Trophoblast cell (in vitro differentiated cells and primary cell): ENCODE data around the gene ALLC.

ENCODE experiments used
- DNase-seq, 2 donors: peaks; one replicate each; pipeline ENCODE4 v3.0.0-alpha.2; 2016
- H2AFZ ChIP-seq: 2 replicates; pipeline ENCODE4 v1.6.1; 2013; ENCODE audit warnings: low read length, moderate library complexity, mild to moderate bottlenecking; ENCODE audit not compliant: insufficient read depth, poor library complexity
- H2AK5ac ChIP-seq: 2 replicates; pipeline ENCODE4 v1.6.1; 2013; ENCODE audit warnings: mild to moderate bottlenecking, low read length
- H2BK120ac ChIP-seq: 2 replicates; pipeline ENCODE4 v1.6.1; 2013; ENCODE audit warnings: low read length, mild to moderate bottlenecking, moderate library complexity; ENCODE audit not compliant: insufficient read depth, poor library complexity
- H2BK12ac ChIP-seq: 2 replicates; pipeline ENCODE4 v1.6.1; 2013; ENCODE audit warnings: mild to moderate bottlenecking, low read length, moderate library complexity
- H2BK5ac ChIP-seq: 2 replicates; pipeline ENCODE4 v1.6.1; 2013; ENCODE audit warnings: low read length, low read depth, moderate library complexity, mild to moderate bottlenecking; ENCODE audit not compliant: poor library complexity
- H3K14ac ChIP-seq: 2 replicates; pipeline ENCODE4 v1.6.1; 2013; ENCODE audit warnings: mild to moderate bottlenecking, low read length
- H3K18ac ChIP-seq: 2 replicates; pipeline ENCODE4 v1.6.1; 2013; ENCODE audit warnings: mild to moderate bottlenecking, low read length
- H3K23ac ChIP-seq: 2 replicates; pipeline ENCODE4 v1.6.1; 2013; ENCODE audit warnings: low read length
- H3K27ac ChIP-seq: 2 replicates; pipeline ENCODE4 v1.5.1; 2013; ENCODE audit warnings: low read depth, mild to moderate bottlenecking, inconsistent platforms, low read length, moderate library complexity
- H3K27me3 ChIP-seq: 2 replicates; pipeline ENCODE4 v1.6.1; 2013; ENCODE audit warnings: inconsistent platforms, mild to moderate bottlenecking, low read length, moderate library complexity; ENCODE audit not compliant: insufficient read depth
- H3K36me3 ChIP-seq, 2 experiments: 1 replicate in 1 of 2; 2 replicates in 1 of 2; pipeline ENCODE4 v1.6.1; 2013; ENCODE audit warnings: low read length in 2 of 2, mild to moderate bottlenecking in 2 of 2, moderate library complexity in 1 of 2; ENCODE audit not compliant: insufficient read depth in 2 of 2, control insufficient read depth in 1 of 2
- H3K4ac ChIP-seq: 2 replicates; pipeline ENCODE4 v1.6.1; 2013; ENCODE audit warnings: low read depth, mild to moderate bottlenecking, low read length, moderate library complexity
- H3K4me1 ChIP-seq, 2 experiments: 1 replicate in 1 of 2; 2 replicates in 1 of 2; pipeline ENCODE4 v1.6.1; 2013; ENCODE audit warnings: low read length in 2 of 2, mild to moderate bottlenecking in 2 of 2, moderate library complexity in 1 of 2; ENCODE audit not compliant: insufficient read depth in 2 of 2, control insufficient read depth in 1 of 2
- H3K4me2 ChIP-seq: 2 replicates; pipeline ENCODE4 v1.6.1; 2013; ENCODE audit warnings: inconsistent platforms, mild to moderate bottlenecking, low read length, moderate library complexity
- H3K4me3 ChIP-seq: 2 replicates; pipeline ENCODE4 v1.5.1; 2013; ENCODE audit warnings: mild to moderate bottlenecking, low read depth, low read length, inconsistent platforms
- H3K79me1 ChIP-seq: one replicate; pipeline ENCODE4 v1.6.1; 2013; ENCODE audit warnings: low read length
- H3K79me2 ChIP-seq: 2 replicates; pipeline ENCODE4 v1.6.1; 2013; ENCODE audit warnings: low read length, mild to moderate bottlenecking; ENCODE audit not compliant: control insufficient read depth, insufficient read depth, poor library complexity
- H3K9ac ChIP-seq: 2 replicates; pipeline ENCODE4 v1.6.1; 2013; ENCODE audit warnings: mild to moderate bottlenecking, low read length
- H3K9me3 ChIP-seq: 2 replicates; pipeline ENCODE4 v1.6.1; 2013; ENCODE audit warnings: low read depth, mild to moderate bottlenecking, control low read depth, inconsistent platforms, low read length; ENCODE audit not compliant: insufficient read depth
- H4K12ac ChIP-seq: 2 replicates; pipeline ENCODE4 v1.6.1; 2013; ENCODE audit warnings: low read depth, mild to moderate bottlenecking, low read length, moderate library complexity
- H4K8ac ChIP-seq: 2 replicates; pipeline ENCODE4 v1.6.1; 2013; ENCODE audit warnings: low read depth, mild to moderate bottlenecking, low read length, moderate library complexity
- H4K91ac ChIP-seq: one replicate; pipeline ENCODE4 v1.6.1; 2013; ENCODE audit warnings: low read depth, mild to moderate bottlenecking, low read length, moderate library complexity
- WGBS: extraction: QIAGEN DNeasy Blood & Tissue Kit; methylation state at CpG from one replicate; pipeline ENCODE4 v1.1.7; 2013; ENCODE audit warnings: missing lambda C conversion rate; ENCODE audit not compliant: insufficient read length, insufficient coverage; ENCODE audit errors: extremely low coverage; 5-methylcytosine and 5-hydroxymethylcytosine counted together

ALLC gene

DNA sequence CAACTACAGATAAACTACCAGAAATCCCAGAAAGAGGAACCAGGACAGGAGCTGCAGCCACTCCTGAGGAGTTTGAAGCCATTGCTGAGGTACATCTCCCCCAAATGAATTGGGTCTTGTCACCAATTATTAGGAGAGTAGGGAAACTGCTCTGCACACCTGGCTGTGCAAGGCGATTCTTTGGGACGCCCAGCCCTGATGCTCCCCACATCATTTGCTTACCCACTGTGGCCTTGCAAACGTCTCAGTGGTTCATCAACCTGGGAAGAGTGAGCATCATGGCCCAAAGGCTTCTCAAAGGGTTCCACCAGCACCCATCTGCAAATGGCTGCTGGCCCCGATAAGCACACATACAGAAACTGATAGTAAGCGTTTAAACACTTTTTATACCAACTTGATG, 23.6 kb downstream of the ALLC start:
- WGBS: no CpG with 5 or more reads among the region's 5 CpGs
- Histone ChIP-seq H3K27ac (no peak overlapping the region), H2BK120ac (no peak overlapping the region), H3K9me3 (peaks cover 4% of the 10 kb centered on the region), H3K14ac (no peak overlapping the region), H3K4ac (no peak overlapping the region), H3K79me1 (no peaks in the 10 kb centered on the region), H2AK5ac (no peak overlapping the region), H3K9ac (no peak overlapping the region), H3K4me2 (no peak overlapping the region), H2AFZ (no peak overlapping the region), H3K23ac (no peak overlapping the region), H3K27me3 (no peaks in the 10 kb centered on the region), H3K4me1 (no peaks in the 10 kb centered on the region), H3K18ac (no peak overlapping the region), H3K4me3 (no peak overlapping the region), H4K8ac (no peak overlapping the region), H4K91ac (no peak overlapping the region), H2BK12ac (no peak overlapping the region), H2BK5ac (no peak overlapping the region), H3K79me2 (no peaks in the 10 kb centered on the region), H4K12ac (no peak overlapping the region), H3K36me3 (no peaks in the 10 kb centered on the region)
- no peak for DNase-seq

DNA sequence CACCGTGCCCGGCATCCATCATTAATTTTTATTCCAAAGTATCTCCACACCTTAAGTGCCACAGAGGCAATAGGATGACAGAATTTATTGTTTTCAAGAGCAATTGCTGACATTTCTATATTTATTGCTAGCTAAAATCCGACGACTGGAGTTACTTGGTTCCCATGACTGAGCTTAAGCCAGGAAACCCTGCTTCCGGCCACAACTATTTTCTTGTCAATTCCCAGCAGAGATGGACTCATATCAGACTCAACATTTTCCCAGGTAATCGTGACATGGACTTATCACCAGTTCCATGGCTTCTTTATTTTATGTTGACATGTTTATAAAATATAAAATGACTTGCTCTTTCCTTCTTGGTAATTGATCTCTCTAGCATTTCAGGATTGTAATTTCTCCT, 24.8 kb downstream of the ALLC start:
- no peaks in the 10 kb centered on the region for H3K36me3 ChIP-seq

DNA sequence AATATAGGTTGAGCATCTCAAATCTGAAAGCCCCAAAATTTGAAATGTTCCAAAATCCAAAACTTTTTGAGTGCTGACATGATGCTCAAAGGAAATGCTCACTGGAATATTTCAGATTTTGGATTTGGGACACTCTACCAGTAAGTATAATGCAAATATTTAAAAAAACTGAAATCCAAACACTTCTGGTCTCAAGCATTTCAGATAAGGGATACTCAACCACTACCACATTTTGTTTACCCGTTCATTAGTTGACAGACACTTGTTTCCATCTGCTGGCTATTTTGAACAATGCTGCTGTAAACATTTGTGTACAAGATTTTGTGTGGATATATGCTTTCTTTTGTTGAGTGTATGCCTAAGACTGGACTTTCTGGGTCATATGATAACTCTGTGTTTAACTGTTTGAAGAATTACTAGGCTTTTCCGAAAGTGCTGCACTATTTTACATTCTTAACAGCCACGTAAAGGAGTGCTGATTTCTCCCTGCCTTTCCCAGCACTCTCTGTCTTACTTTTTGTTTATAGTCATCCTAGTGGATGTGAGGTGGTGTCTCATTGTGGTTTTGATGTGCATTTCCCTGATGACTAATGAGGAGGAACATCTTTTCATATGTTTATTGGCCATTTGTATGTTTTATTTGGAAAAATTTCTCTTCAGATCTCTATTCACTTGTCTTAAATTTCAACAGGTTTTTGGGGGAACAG, 25.9 kb downstream of the ALLC start:
- H3K36me3 ChIP-seq: no peaks in the 10 kb centered on the region
- DNase-seq: no peak
- H3K9ac ChIP-seq: no peak overlapping the region
- H2AFZ ChIP-seq: no peak overlapping the region
- H3K79me1 ChIP-seq: no peaks in the 10 kb centered on the region
- H4K91ac ChIP-seq: no peak overlapping the region
- H3K4me1 ChIP-seq: no peaks in the 10 kb centered on the region
- H3K79me2 ChIP-seq: no peaks in the 10 kb centered on the region
- H3K18ac ChIP-seq: no peak overlapping the region
- H3K9me3 ChIP-seq: peaks cover 1% of the 10 kb centered on the region
- no peak overlapping the region for H2BK120ac ChIP-seq
- no peak overlapping the region for H3K4me3 ChIP-seq
- no peak overlapping the region for H3K23ac ChIP-seq
- H3K4ac ChIP-seq: no peak overlapping the region
- H2BK5ac ChIP-seq: no peak overlapping the region
- no peaks in the 10 kb centered on the region for H3K27me3 ChIP-seq
- no peak overlapping the region for H2BK12ac ChIP-seq
- H4K8ac ChIP-seq: no peak overlapping the region
- H2AK5ac ChIP-seq: no peak overlapping the region
- no peak overlapping the region for H4K12ac ChIP-seq
- H3K27ac ChIP-seq: no peak overlapping the region
- no peak overlapping the region for H3K4me2 ChIP-seq
- H3K14ac ChIP-seq: no peak overlapping the region
- WGBS: no CpG with 5 or more reads among the region's 3 CpGs

More for the DNA sequence above, 24.8 kb downstream of the ALLC start:
- Histone ChIP-seq H2AFZ (no peak overlapping the region), H3K23ac (no peak overlapping the region), H2BK12ac (no peak overlapping the region), H4K12ac (no peak overlapping the region), H3K18ac (no peak overlapping the region), H3K9ac (no peak overlapping the region), H3K4me2 (no peak overlapping the region), H3K27ac (no peak overlapping the region), H3K27me3 (no peaks in the 10 kb centered on the region), H3K4me1 (no peaks in the 10 kb centered on the region), H3K79me2 (no peaks in the 10 kb centered on the region), H2AK5ac (no peak overlapping the region), H4K8ac (no peak overlapping the region), H2BK120ac (no peak overlapping the region), H4K91ac (no peak overlapping the region), H3K14ac (no peak overlapping the region), H3K4me3 (no peak overlapping the region), H3K9me3 (no peaks in the 10 kb centered on the region), H3K4ac (no peak overlapping the region), H3K79me1 (no peaks in the 10 kb centered on the region), H2BK5ac (no peak overlapping the region)
- DNase-seq: no peak
- WGBS: no CpG with 5 or more reads among the region's 6 CpGs

DNA sequence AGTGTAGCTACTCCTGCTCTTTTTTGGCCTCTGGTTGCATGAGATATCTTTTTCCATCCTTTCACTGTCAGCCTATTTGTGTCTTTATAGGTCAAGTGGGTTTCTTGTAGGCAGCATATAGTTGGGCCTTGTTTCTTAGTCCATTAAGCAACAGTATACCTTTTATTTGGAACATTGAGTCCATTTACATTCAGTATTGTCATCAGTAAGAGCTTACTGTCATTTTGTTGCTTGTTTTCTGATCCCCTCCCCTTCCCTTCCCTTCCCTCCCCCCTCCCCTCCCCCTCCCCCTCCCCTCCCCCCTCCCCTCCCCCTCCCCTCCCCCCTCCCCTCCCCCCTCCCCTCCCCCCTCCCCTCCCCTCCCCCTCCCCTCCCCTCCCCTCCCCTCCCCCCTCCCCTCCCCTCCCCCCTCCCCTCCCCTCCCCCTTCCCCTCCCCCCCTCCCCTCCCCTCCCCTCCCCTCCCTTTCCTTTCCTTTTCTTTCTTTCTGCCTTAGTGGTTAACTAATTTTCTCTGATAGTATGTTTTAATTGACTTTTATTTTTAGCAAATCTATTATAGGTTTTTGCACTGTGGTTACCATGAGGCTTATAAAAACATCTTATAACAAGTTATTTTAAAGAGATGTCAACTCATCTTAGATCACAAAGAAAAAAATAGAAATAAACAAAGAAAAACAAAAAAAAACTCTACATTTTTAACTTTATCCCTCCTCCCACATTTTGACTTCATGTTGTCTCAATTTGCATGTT, 32.2 kb downstream of the ALLC start:
- H3K9me3 ChIP-seq: peaks cover 1% of the 10 kb centered on the region
- H3K9ac ChIP-seq: no peak overlapping the region
- no peak overlapping the region for H3K14ac ChIP-seq
- no peak overlapping the region for H2AK5ac ChIP-seq
- no peak overlapping the region for H2BK5ac ChIP-seq
- H4K91ac ChIP-seq: no peak overlapping the region
- H3K4me2 ChIP-seq: no peak overlapping the region
- H3K23ac ChIP-seq: no peak overlapping the region
- H3K79me2 ChIP-seq: no peaks in the 10 kb centered on the region
- no peak overlapping the region for H3K4ac ChIP-seq
- H3K79me1 ChIP-seq: no peaks in the 10 kb centered on the region
- no peaks in the 10 kb centered on the region for H3K36me3 ChIP-seq
- H3K27ac ChIP-seq: no peak overlapping the region
- no peak overlapping the region for H3K4me3 ChIP-seq
- H2AFZ ChIP-seq: no peak overlapping the region
- H2BK12ac ChIP-seq: no peak overlapping the region
- H3K27me3 ChIP-seq: no peaks in the 10 kb centered on the region
- no peak overlapping the region for H4K12ac ChIP-seq
- no peaks in the 10 kb centered on the region for H3K4me1 ChIP-seq
- H3K18ac ChIP-seq: no peak overlapping the region
- DNase-seq: no peak
- no peak overlapping the region for H2BK120ac ChIP-seq
- H4K8ac ChIP-seq: no peak overlapping the region
